ENCODE results near the gene SRF.
"Not testable (repeated sequence)": the region's sequence is repeated elsewhere in the genome, so short reads cannot be mapped to it uniquely, and the experiment has no call there.

SRF gene

GRCh38 chr6:43170931-43171706 is at the start of gene SRF:
SRF (plus strand) TSS chr6:43171269; CDS start chr6:43171657, 388 bp downstream.
- DNase-seq: peak; percentile 98

GRCh38 chr6:43122146-43122545 is 48.9 kb upstream of the SRF start:
- no peak for DNase-seq

DNA sequence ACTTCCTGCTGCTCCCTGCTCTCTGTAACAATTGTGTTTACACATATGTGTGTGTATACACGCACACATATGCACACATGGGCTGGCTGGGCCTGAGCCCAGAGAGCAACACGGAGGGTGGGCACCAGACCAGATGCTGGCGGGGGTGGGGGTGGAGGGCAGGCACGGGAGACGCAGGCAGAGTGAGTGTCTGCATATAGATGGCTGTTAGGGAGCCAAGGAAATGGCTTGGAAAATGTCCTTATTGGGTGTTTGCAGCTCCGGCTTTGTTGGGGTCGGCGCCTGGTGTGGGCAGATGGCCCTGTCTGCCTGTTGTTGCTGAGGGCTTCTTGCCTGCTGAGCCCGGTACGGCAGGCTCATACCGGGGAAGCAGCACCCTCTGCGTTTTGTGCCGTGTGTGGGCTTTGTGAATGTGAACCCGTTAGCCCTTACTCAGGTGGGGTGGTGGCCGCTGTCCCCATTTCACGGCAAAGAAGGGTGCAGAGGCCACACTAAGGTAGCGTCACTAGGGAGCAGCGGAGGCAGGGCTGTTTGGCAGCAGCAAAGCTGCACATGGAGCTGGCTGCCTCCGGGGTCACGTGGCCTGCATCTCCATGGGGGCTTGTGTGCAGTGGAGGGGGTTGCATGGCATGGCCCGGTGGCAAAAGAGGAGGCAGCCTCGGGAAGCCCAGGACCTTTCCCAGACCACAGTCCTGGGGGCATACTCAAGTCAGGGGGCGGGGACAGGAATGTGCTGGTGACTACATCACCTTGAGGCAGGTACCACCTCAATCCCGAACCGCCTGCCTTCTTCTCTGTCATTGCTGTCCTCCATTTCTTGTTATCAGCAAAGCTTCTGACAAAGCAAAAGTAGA is 47.4 kb upstream of the SRF start:
- DNase-seq: no peak

- no peak for DNase-seq
These were observed 46.6 kb upstream of the SRF start for GRCh38 chr6:43124481-43124880.

DNA sequence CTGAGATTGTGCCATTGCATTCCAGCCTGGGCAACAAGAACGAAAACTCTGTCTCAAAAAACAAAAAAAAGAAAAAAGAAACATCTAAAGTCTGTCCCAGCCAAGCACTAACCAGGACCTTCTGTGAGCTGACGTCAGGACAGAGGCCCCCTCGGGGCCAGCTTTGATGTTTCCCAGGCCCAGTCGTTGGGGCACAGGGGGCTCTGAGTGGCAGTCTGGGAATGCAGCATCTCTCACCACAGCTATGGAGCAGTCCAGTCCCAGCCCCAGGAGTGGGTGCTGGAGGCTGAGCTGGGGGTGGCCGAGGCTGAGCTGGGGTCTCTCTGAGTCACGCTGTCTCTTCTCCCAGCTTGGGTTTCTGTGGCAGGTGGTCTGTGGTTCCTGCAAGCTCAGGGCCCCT is 46.0 kb upstream of the SRF start:
- no peak for DNase-seq

DNA sequence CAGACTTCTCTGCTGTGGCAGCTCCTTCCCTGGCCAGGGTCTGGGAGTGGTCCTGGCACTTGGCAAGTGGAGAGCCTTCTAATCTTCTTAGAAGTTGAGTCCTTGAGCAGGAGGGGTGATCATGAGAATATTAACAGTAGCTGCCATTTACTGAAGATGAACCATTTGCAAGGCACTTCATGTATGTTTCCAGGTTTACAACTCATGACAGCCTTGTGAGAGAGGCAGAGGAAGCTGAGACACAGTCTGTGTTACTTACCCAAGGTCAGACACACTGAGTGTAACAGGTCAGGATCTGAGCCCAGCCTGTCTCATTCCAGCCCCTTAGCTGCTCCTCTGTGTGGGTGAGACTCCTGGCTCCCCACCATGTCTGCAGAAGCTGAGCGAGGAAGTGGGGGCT is 45.5 kb upstream of the SRF start:
- no peak for DNase-seq

DNA sequence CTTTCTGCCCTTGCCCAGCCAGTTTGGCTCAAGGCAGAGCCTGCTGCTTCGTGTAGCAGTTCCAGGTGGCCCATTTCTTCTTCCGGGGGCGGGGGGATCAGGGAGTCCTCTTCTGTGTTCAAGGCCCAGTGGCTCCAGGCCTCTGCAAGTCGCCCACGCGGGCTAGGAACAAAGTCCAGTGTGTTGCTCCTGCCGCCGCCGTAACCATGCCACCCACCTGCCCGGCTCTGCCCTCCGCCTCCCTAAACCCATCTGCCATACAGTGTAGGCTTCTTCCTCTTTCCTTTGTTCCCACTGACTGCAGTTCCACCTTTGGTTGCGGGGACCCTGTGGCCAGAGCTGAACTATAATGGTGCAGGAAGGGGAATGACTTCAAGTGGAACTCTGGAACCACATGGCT is 43.9 kb upstream of the SRF start:
- no peak for DNase-seq

DNA sequence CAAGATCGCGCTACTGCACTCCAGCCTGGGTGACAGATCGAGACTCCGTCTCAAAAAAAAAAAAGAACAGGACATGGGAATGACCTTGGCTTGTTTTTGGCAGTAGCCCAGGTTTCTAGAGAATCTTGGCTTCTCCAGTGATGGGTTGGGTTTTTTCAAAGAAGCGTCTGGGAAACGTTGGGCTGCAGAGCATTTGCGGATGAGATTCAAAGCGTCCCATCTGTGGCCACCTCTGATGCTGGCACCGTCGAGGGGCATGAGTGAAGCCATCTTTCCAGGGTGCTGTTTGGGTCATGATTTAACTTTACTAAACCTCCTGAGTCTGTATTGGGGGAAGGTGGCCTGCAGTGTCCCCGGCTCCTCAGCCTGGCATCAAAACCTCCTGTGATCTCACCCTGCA is 43.2 kb upstream of the SRF start:
- DNase-seq: no peak

GRCh38 chr6:43128926-43129325 is 42.1 kb upstream of the SRF start:
- DNase-seq: no peak

DNA sequence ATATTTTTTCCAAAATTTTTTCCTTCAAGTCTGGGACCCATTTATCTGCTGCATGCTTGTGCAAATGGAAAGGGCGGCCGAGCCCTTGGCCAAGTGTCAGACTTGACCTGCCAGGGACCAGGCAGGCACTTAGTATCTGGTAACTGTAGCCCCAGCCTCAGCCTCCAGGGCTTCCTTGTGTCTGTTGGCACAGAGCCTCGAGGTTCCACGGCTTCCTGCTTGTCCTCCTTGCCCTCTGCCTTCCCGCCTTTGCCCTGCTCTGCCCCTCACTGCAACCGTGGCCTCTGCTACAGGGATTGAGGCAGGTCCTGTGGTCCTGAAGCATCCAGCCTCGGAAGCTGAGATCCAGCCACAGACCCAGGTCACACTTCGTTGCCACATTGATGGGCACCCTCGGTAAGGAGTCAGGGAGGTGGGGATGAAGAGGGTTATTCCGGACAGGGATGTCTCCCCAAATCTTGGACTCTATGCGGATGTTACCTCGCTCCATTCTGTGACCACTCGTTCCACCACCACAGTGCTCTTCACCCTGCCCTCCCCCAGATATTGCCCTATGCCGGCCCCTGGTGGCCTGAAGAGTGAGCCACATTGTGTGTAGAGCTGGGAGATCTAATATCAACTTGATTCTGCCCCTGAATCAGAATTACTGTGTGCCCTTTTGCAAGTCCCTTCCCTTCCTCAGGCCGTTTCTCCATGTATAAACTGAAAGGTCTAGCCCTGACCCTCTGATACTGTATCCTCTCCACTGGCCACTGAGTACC is 41.5 kb upstream of the SRF start:
- DNase-seq: no peak

DNA sequence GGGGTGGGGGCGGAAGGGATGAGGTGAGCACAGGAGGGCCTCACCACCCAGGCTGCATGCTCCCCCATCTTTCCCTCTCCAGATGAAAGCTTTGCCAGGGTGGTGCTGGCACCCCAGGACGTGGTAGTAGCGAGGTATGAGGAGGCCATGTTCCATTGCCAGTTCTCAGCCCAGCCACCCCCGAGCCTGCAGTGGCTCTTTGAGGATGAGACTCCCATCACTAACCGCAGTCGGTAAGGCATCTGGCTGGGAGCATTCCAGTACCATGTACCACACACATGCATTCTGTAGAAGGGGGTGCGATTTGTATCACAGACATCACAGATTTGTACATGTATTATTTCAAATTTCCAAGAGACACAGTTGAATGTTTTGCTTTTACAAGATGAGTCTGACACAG is 40.6 kb upstream of the SRF start:
- DNase-seq: no peak

DNA sequence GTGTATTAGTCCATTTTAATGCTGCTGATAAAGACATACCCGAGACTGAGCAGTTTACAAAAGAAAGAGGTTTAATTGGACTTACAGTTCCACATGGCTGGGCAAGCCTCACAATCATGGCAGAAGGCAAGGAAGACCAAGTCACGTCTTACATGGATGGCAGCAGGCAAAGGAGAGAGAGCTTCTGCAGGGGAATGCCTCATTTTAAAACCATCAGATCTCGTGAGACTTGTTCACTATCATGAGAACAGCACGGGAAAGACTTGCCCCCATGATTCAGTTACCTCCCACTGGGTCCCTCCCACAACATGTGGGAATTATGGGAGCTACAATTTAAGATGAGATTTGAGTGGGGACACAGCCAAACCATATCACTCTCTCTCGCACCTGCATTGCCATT is 39.7 kb upstream of the SRF start:
- not testable (repeated sequence) for DNase-seq

- DNase-seq: no peak
These were observed 32.8 kb upstream of the SRF start for GRCh38 chr6:43138267-43138666.

- DNase-seq: not testable (repeated sequence)
These were observed 31.1 kb upstream of the SRF start for GRCh38 chr6:43139973-43140372.

DNA sequence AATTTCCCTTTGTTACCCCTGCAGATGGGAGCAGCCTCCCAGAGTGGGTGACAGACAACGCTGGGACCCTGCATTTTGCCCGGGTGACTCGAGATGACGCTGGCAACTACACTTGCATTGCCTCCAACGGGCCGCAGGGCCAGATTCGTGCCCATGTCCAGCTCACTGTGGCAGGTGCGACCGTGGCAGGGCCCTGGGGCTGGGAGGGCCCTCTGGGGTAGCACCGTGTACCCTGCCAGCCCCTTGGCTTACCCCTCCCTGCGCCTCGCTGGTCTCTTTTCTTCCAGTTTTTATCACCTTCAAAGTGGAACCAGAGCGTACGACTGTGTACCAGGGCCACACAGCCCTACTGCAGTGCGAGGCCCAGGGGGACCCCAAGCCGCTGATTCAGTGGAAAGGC is 29.4 kb upstream of the SRF start:
- DNase-seq: no peak

DNA sequence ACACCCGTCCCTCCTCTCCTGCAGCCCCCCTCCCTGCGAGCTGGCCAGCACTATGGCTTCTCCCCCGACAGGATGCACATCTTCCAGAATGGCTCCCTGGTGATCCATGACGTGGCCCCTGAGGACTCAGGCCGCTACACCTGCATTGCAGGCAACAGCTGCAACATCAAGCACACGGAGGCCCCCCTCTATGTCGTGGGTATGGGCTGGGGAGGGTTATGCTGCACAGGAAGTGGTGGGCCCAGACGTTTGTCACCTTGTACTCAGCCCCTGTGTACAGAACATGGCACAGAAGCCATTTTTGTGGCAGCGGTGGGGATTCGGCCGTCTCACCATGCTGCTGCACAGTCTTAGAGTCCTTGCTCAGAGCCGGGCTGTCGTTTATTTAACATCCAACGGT is 29.0 kb upstream of the SRF start:
- DNase-seq: no peak

GRCh38 chr6:43143235-43144128 is 27.6 kb upstream of the SRF start:
- DNase-seq: peak; percentile 38

DNA sequence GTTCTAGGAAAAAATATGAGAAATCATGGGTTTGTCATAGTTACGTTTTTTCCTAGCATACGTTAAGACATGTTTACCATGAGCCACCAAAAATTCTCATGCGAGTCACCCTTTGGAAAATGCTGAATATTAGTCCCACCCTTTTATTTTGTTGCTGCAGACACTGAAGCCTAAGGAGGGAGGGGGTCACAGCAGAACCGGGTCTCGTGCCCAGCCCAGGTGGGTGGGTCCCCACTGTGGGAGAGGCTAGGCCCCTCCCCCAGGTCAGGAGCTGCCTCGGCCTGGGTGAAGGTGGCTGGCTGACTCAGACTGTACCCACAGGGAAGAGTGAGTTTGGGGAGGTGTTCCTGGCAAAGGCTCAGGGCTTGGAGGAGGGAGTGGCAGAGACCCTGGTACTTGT is 26.2 kb upstream of the SRF start:
- DNase-seq: no peak

DNA sequence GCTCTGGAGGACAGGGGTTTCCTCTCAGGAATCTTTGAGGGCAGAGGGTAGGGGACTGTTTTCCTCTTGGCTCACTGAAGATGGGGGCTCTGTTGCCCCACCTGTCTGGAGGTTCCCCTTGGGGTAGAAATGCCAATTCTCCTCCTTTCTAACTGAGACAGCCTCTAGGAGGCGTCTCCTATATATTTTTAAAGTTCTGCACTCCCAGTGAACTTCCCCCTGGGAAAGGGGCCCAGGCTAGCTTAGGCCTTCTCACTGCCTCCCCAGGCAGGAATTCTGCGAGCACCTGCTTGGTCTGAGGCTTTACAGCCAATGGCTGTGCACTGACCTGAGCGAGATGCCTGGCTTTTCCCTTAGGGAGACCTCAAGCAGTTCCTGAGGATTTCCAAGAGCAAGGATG is 24.8 kb upstream of the SRF start:
- no peak for DNase-seq

DNA sequence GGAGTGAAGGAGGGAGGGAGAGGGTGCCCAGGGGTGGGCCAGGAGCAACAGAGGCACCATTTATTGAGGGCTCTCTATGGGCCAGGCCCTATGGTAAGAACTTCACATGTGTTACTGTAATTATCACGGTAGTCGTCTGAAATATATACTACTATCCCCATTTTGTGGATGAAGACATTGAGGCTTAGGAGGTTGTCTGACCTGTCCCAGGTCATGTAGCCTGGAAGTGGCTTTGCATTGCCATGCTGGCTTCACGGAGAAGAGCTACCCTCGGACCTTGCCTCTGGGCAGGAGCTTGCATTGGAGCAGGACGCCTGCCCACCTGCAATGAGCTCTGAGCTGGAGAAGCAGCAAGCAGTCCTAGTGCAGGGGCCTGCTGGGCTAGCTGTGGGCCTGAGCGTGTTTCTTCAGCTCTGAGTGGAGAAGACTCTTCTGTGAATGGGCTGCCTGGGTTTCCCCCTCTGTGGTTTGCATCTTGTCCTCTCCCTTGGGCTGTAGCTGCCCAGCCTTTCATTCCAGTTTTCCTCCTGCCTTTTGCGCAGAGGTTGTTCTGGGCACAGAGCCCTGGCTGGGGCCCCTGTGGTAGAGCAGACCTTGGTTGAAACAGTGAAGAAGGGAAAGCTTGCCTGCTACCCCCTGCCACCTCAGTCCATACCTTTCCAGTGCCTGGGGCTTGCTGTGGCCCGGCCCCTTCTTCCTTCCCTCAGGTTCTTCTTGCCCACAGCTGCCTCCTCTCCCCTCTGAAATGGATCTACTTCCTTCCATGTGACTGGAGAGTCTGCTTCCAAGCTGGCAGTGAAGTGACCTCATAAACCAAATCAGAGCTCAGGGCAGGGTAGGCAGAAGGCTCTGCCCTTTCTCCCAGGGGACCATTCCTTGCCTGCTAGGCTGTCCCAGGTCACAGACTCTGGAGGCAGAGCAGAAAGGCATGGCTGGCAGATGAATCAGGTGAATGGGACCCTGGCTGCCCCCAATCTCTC is 24.1 kb upstream of the SRF start:
- DNase-seq: no peak

Measured in KG1 (cell line).